Central memory CD4-positive, alpha-beta T cell (primary cell): ENCODE data around the gene FAU.
"Not testable (repeated sequence)": the region's sequence is repeated elsewhere in the genome, so short reads cannot be mapped to it uniquely, and the experiment has no call there.

Experiments used
- DNase-seq: peaks from one replicate; pipeline ENCODE4 v3.0.0; 2022
- total RNA-seq, 3 experiments: gene quantifications; one replicate each; lab custom pipeline; 2026; lab: John Stamatoyannopoulos, UW

The FAU gene
- 217 to 279 (median 264) reads per million in 3 experiments for total RNA-seq

GRCh38 chr11:65121865-65122696 is at the start of gene FAU, which contains the start of gene MRPL49:
Gene FAU (minus strand): TSS chr11:65122134. CDS start chr11:65121813, 321 bp downstream.
Gene MRPL49 (plus strand): TSS chr11:65122321. CDS start chr11:65122347, 26 bp downstream.
- peak; percentile 98 for DNase-seq

- no peak for DNase-seq
Measured at GRCh38 chr11:65170058-65170534, 48.2 kb upstream of the FAU start, which contains the start of gene SPDYC. Gene SPDYC (plus strand): TSS chr11:65170233. CDS start chr11:65171358, 1,125 bp downstream.

- no peak for DNase-seq
Measured at GRCh38 chr11:65169164-65169641, 47.3 kb upstream of the FAU start.

- no peak for DNase-seq
Measured at GRCh38 chr11:65167656-65168055, 45.7 kb upstream of the FAU start.

GRCh38 chr11:65166893-65167292 is 45.0 kb upstream of the FAU start:
- no peak for DNase-seq

- no peak for DNase-seq
Measured at GRCh38 chr11:65165410-65166317, 43.7 kb upstream of the FAU start.

- DNase-seq, result no peak
Measured at GRCh38 chr11:65163684-65164083, 41.8 kb upstream of the FAU start.

- DNase-seq, result no peak
Measured at GRCh38 chr11:65160643-65161042, 38.7 kb upstream of the FAU start.

- no peak for DNase-seq
Measured at GRCh38 chr11:65159012-65159411, 37.1 kb upstream of the FAU start.

- no peak for DNase-seq
Measured at GRCh38 chr11:65157336-65157735, 35.4 kb upstream of the FAU start.

GRCh38 chr11:65156926-65157325 is 35.0 kb upstream of the FAU start:
- no peak for DNase-seq

- no peak for DNase-seq
Measured at GRCh38 chr11:65156256-65156655, 34.3 kb upstream of the FAU start.

- no peak for DNase-seq
Measured at GRCh38 chr11:65152122-65152521, 30.2 kb upstream of the FAU start.

- no peak for DNase-seq
Measured at GRCh38 chr11:65151331-65151899, 29.5 kb upstream of the FAU start.

GRCh38 chr11:65150509-65151299 is 28.8 kb upstream of the FAU start:
- no peak for DNase-seq

- not testable (repeated sequence) for DNase-seq
Measured at GRCh38 chr11:65150131-65150508, 28.2 kb upstream of the FAU start.

- DNase-seq, result no peak
Measured at GRCh38 chr11:65148657-65149056, 26.7 kb upstream of the FAU start.

GRCh38 chr11:65147352-65148075 is 25.6 kb upstream of the FAU start:
- DNase-seq, result no peak

GRCh38 chr11:65141896-65142494 is 20.1 kb upstream of the FAU start:
- DNase-seq, result no peak

GRCh38 chr11:65136515-65137096 is 14.7 kb upstream of the FAU start:
- no peak for DNase-seq
